Activated naive CD8-positive, alpha-beta T cell treated with anti-CD3 and anti-CD28 coated beads, Interleukin-2, amount 10 ng/mL, durations not matched to agents 7 days and 5 days (primary cell): ENCODE measurements around the gene PAGR1. TPM values are rescaled to one million over a fixed set of nuclear protein-coding genes. Genes with fewer than 3 reads are reported as not detected.
"Not testable (repeated sequence)": the region's sequence is repeated elsewhere in the genome, so short reads cannot be mapped to it uniquely, and the experiment has no call there.

Experiments used
- ATAC-seq: fragments of 150-1000 bp; cut with Tn5 transposase; one replicate; pipeline ENCODE4 v1.10.0; 2021; ENCODE audit warnings: low read depth, moderate library complexity
- POLR2A ChIA-PET: fragments of 350-600 bp; sonication (Branson Sonifier 250); formaldehyde crosslinking; loops from one replicate; lab custom pipeline; 2021; ENCODE audit warnings: antibody characterized with exemption; lab: Charles Lee
- DNase-seq: peaks from one replicate; pipeline ENCODE4 v3.0.0; 2021
- H3K27ac Mint-ChIP-seq: one replicate; pipeline ENCODE4 v1.8.0; 2022; ENCODE audit warnings: mild to moderate bottlenecking, mixed read lengths
- H3K27me3 Mint-ChIP-seq: one replicate; pipeline ENCODE4 v1.8.0; 2022; ENCODE audit warnings: mild to moderate bottlenecking, moderate library complexity, mixed read lengths
- H3K36me3 Mint-ChIP-seq: one replicate; pipeline ENCODE4 v1.8.0; 2021; ENCODE audit warnings: mild to moderate bottlenecking, mixed read lengths
- H3K4me1 Mint-ChIP-seq: one replicate; pipeline ENCODE4 v1.8.0; 2021; ENCODE audit warnings: mixed read lengths
- H3K4me3 Mint-ChIP-seq: one replicate; pipeline ENCODE4 v1.8.0; 2022; ENCODE audit warnings: mild to moderate bottlenecking, moderate library complexity, mixed read lengths
- H3K9me3 Mint-ChIP-seq: one replicate; pipeline ENCODE4 v1.8.0; 2021; ENCODE audit warnings: mixed read lengths
- total RNA-seq, 2 experiments: library from RNA; stranded (reverse); gene quantifications; one replicate each; pipeline ENCODE4 v1.2.3, GENCODE V29; 2021

PAGR1 gene
- 10 to 100 TPM; 29.8 to 34.3 TPM for total RNA-seq

DNA sequence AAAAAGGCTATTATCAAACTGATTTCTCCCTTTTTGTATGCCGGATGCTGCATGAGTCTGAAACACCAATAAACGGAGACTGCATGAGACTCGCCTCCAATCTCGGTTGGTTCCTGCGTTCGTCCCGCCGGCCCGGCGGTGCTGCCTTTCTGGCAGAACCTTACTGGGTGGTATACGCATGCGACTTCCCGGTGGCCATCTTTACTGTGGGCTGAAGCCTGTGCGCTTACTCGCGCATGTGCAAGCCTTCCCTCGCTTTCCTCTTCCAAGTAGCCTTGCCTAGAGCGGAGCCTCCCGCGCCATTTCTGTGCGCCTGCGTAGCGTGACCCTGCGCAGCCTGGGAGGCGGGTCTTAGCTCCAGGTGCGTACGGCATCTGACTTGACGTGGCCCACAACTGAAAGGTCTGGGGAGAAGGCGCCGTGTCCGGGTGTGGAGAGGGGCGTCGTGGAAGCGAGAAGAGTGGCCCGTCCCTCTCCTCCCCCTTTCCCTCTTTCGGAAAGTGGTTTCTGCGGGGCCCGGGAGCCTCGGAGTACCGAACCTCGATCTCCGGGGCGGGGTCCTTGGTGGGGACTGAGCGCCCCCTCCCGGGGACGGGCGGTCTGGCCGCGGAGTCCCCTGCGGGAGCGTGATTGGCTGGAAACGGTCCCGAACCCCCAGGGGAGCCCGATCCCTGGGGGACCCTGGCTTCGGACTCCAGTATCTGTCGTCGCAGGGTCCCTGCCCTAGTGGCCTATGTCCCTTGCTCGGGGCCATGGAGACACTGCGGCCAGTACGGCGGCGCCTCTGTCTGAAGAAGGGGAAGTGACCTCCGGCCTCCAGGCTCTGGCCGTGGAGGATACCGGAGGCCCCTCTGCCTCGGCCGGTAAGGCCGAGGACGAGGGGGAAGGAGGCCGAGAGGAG, at the start of gene PAGR1:
PAGR1 (plus strand) TSS at position 360 of the 901 bp plus-strand sequence; CDS start at position 734, 374 bp downstream.
- DNase-seq = peak; percentile 96
- H3K27me3 Mint-ChIP-seq = peaks cover 12% of the 10 kb centered on the region
- H3K4me1 Mint-ChIP-seq = peaks cover 39% of the 10 kb centered on the region
- H3K4me3 Mint-ChIP-seq = peak within 1 kb of the TSS; percentile 93
- POLR2A ChIA-PET = interaction anchor here (0.5 to 4.3 kb wide), 23 partner anchors 9 to 263 kb away, joined by 3 to 82 read pairs (median 4); partner anchors contain the start of genes KIF22, MAZ and QPRT
- peak within 1 kb of the TSS; percentile 96 for H3K27ac Mint-ChIP-seq
- H3K36me3 Mint-ChIP-seq = peaks cover 28% of the 10 kb centered on the region
- peak; percentile 78 for ATAC-seq
- H3K9me3 Mint-ChIP-seq = no peaks in the 10 kb centered on the region

DNA sequence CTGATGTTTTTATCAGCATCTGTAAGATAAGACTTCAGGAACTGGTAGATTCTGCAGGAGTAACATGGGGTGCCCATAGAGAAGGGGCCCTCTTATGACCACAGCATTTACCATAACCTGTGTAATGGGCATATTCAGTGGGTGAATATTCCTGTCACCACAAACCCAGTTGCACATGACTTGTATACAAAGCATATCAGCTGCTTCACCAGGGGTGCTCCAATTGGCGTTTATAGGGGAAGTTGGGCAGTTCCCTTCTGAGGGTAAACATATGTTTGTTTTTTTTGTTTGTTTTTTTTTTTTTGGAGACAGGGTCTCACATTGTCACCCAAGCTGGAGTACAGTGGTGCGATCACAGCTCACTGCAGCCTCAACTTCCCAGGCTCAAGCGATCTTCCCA, 49.4 kb upstream of the PAGR1 start:
- Mint-ChIP-seq H3K4me3 (no peak overlapping the region), H3K36me3 (no peaks in the 10 kb centered on the region), H3K4me1 (peaks cover 4% of the 10 kb centered on the region), H3K9me3 (no peaks in the 10 kb centered on the region), H3K27me3 (no peaks in the 10 kb centered on the region), H3K27ac (no peak overlapping the region)
- no peak for DNase-seq
- ATAC-seq = no peak
- POLR2A ChIA-PET = interaction anchor here (0.7 kb wide), 1 partner anchor 21 kb away, joined by 4 read pairs; the partner anchor contains the start of gene C16orf54

DNA sequence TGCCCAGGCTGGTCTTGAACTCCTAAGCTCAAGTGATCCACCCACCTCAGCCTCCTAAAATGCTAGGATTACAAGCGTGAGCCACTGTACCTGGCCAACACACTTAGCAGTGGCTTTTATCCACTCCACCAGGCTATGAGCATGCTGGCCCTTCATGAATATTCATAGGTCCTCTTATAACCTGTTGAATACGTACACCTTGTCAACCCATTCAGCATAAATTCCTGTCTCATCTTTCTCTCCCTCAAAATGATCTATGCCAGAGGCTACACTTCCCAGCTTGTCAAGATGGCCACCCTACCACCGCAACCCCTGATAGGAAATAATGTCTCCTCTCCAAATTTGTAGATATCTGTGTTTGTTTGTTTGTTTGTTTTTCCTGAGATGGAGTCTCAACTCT, 48.9 kb upstream of the PAGR1 start:
- Mint-ChIP-seq H3K36me3 (no peaks in the 10 kb centered on the region), H3K27ac (no peak overlapping the region), H3K4me1 (peaks cover 4% of the 10 kb centered on the region), H3K27me3 (no peaks in the 10 kb centered on the region), H3K9me3 (no peaks in the 10 kb centered on the region), H3K4me3 (no peak overlapping the region)
- POLR2A ChIA-PET = interaction anchor here (0.7 kb wide), 1 partner anchor 21 kb away, joined by 4 read pairs; the partner anchor contains the start of gene C16orf54
- ATAC-seq (no peak), DNase-seq (no peak)

DNA sequence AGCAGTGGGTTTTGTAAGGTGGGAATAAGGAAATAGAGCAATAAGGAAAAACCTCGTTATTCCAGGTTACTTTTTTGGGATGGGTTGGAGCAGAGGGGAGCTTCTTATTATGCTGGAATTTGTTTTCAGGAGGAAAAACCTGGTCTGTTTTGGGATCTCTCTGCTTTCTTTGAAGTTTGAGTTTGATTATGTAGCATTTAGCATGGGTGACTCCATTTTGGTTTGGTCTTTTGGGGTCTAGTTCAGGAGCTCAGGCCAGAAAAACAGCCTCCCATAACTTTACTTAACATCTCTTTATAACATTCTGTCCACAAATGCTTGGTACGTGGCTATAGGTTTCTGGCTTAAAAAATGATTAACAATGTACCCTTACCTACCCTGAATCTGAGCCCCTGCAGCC, 46.4 kb upstream of the PAGR1 start:
- no peaks in the 10 kb centered on the region for H3K36me3 Mint-ChIP-seq
- no peaks in the 10 kb centered on the region for H3K27me3 Mint-ChIP-seq
- no peak for DNase-seq
- no peak overlapping the region for H3K4me3 Mint-ChIP-seq
- H3K9me3 Mint-ChIP-seq = no peaks in the 10 kb centered on the region
- no peak for ATAC-seq
- POLR2A ChIA-PET = interaction anchor here (0.6 kb wide), 1 partner anchor 24 kb away, joined by 3 read pairs; the partner anchor contains the start of gene C16orf54
- no peak overlapping the region for H3K27ac Mint-ChIP-seq
- peaks cover 4% of the 10 kb centered on the region for H3K4me1 Mint-ChIP-seq

DNA sequence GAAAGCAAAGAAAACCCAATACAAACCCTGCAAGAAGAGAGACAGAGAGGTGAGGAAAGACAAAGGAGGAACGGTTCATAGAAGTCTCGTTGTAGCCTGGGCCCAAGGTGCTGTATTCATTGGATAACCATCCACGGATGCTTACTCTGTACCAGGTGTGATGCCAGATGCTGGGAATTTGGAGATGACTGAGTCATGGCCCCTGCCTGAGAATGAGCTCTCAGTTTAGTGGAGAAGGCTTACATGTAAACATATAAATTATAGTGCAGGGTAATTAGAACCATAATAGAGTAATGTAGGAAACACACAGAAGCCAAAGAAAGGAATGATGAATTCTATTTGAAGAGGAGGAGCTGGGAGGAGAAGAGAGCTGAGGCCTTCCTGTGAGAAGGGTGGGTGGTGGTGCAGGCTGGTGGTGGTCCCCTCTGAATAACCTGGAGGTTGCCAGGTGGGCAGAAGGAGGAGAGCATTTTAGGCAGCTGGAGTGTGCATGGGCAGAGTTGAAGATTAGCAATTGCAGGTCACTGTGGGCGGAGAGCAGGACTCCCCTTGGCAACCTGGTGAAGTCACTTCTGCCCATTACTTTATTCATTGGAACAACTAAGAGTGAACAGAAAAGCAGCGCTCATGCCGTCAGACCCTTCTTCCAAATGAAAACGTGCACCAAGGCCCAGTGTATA, 45.6 kb upstream of the PAGR1 start:
- Mint-ChIP-seq H3K4me1 (peaks cover 4% of the 10 kb centered on the region), H3K27me3 (no peaks in the 10 kb centered on the region), H3K9me3 (no peaks in the 10 kb centered on the region), H3K27ac (no peak overlapping the region), H3K36me3 (no peaks in the 10 kb centered on the region), H3K4me3 (no peak overlapping the region)
- DNase-seq (no peak), ATAC-seq (no peak)
- POLR2A ChIA-PET = no interaction called here

DNA sequence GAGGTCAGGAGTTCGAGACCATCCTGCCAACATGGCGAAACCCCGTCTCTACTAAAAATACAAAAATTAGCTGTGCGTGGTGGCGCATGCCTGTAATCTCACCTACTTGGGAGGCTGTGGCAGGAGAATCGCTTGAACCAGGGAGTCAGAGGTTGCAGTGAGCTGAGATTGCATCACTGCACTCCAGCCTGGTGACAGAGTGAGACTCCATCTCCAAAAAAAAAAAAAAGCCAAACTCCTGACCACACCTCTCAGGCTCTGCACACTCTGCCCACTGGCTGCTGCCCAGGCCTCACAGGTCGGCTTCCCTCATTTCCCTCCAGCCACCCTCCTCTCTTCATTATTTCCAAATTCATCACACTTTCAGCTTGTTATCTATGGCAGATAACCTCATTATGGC, 43.6 kb upstream of the PAGR1 start:
- H3K4me1 Mint-ChIP-seq, H3K27me3 Mint-ChIP-seq, ATAC-seq, H3K36me3 Mint-ChIP-seq, H3K27ac Mint-ChIP-seq, H3K9me3 Mint-ChIP-seq, H3K4me3 Mint-ChIP-seq, DNase-seq: not testable (repeated sequence)
- POLR2A ChIA-PET = interaction anchor here (0.6 kb wide), 1 partner anchor 55 kb away, joined by 4 read pairs; no protein-coding TSS in a partner anchor

DNA sequence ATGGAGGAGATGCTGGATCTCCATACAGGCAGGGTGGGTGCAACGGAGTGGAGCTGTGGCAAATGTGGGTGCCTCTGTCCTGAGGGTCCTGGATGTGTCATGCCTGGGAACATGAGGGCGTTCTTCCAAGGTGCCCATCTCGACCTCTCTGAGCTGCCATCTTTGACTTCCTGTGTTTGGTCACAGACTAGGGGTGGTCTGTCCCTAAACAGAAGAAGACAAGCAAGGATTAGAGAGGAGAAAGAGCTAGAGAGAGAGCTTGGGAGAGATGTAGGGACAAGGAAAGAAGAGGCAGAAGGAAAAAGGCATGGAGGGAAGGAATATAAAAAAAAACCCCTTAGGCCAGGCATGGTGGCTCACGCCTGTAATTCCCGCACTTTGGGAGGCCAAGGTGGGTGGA, 41.2 kb upstream of the PAGR1 start:
- H3K27ac Mint-ChIP-seq = no peak overlapping the region
- POLR2A ChIA-PET = interaction anchor here (1.0 kb wide), 1 partner anchor 15 kb away, joined by 3 read pairs; the partner anchor contains the start of gene KIF22
- no peak overlapping the region for H3K4me3 Mint-ChIP-seq
- peaks cover 6% of the 10 kb centered on the region for H3K27me3 Mint-ChIP-seq
- no peaks in the 10 kb centered on the region for H3K36me3 Mint-ChIP-seq
- H3K9me3 Mint-ChIP-seq = no peaks in the 10 kb centered on the region
- ATAC-seq = no peak
- no peak for DNase-seq
- H3K4me1 Mint-ChIP-seq = peaks cover 5% of the 10 kb centered on the region

DNA sequence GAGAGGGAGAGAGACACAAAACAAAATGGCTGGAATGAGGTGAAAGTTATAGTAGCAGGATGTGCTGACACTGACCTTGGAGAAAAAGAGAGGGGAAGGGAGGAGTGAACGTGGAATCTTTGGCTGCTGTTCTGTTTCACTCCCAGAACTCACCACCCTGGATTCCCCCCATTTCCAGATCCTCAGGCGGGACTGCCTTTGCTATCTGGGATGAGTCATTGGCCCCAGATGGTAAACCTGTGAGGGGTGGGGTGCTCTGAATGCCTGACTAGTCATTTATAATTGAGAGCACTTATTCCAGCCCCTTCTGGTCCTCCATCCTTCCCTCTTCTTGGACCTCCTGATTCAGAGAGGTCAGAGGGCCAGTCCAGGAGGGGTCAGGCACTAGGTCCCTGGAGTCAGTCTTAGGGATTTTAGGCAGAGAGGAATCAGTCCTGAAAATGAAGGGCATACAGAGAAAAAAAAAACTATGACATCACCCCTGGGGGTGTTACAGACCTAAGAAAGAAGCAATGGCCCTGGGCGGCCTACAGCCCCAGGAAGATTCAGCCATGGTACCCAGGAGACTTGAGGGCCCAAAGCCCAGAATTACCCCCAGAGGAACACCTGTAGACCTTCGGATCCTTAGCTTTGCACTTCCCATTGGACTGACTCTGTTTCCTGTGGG, 40.1 kb upstream of the PAGR1 start:
- Mint-ChIP-seq H3K9me3 (no peaks in the 10 kb centered on the region), H3K27me3 (peaks cover 6% of the 10 kb centered on the region), H3K36me3 (no peaks in the 10 kb centered on the region), H3K27ac (no peak overlapping the region), H3K4me1 (peaks cover 2% of the 10 kb centered on the region), H3K4me3 (no peak overlapping the region)
- no peak for DNase-seq
- ATAC-seq = no peak
- POLR2A ChIA-PET = no interaction called here

DNA sequence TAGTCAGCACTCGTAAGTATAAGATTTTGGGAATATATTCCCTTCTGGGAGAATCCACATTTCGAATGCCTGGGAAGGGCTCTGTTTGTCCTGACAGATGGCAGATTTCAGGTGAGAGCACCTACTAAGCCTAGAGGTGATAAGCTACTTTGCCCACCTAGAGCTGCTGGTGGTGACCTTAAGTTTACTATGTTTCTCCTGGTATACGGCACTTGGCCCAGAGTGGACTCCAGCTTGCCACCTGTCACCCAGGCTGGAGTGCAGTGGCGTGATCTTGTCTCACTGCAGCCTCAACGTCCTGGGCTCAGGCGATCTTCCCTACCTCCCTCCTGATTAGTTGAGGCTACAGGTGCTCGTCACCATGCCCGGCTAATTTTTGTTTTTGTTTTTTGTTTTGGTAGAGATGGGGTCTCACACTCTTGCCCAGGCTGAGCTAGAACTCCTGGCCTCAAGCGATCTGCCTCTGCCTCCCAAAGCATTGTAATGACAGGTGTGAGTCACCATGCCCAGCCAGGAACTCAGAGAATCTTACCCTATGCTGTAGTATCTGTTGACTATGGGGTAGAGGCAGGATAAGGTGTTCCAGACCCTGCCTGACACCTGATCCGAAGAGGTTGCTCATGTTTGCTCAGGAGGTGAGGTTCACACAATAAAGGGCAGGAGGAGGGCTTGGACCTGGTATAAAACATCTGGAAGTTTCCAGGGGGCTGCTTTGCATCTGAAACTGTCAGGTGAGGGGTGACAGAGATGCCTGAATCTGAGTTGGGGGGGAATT, 38.2 kb upstream of the PAGR1 start, which contains the start of gene ZG16:
ZG16 (plus strand) TSS at position 681 of the 775 bp plus-strand sequence. CDS start 1,011 bp downstream, outside the sequence.
- DNase-seq (no peak), ATAC-seq (no peak)
- Mint-ChIP-seq H3K4me1 (peaks cover 5% of the 10 kb centered on the region), H3K36me3 (no peaks in the 10 kb centered on the region), H3K9me3 (no peaks in the 10 kb centered on the region), H3K4me3 (no peak within 1 kb of the TSS), H3K27me3 (peaks cover 6% of the 10 kb centered on the region), H3K27ac (peak within 1 kb of the TSS; percentile 12)
- POLR2A ChIA-PET = no interaction called here

DNA sequence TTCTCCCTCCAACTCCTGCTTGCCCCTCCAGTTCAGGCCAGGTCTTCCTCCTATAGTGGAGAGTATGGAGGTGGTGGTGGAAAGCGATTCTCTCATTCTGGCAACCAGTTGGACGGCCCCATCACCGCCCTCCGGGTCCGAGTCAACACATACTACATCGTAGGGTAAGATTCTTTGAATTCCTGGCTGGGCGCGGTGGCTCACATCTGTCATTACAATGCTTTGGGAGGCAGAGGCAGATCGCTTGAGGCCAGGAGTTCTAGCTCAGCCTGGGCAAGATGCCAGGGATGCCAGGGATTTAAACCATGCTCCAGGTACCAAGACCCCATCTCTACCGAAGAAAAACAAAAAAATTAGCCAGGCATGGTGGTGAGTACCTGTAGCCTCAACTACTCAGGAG, 36.5 kb upstream of the PAGR1 start:
- H3K9me3 Mint-ChIP-seq = no peaks in the 10 kb centered on the region
- DNase-seq = no peak
- POLR2A ChIA-PET = no interaction called here
- H3K27me3 Mint-ChIP-seq = peaks cover 6% of the 10 kb centered on the region
- H3K4me1 Mint-ChIP-seq = peaks cover 11% of the 10 kb centered on the region
- H3K4me3 Mint-ChIP-seq = no peak overlapping the region
- no peak overlapping the region for H3K27ac Mint-ChIP-seq
- H3K36me3 Mint-ChIP-seq = no peaks in the 10 kb centered on the region
- ATAC-seq = no peak

DNA sequence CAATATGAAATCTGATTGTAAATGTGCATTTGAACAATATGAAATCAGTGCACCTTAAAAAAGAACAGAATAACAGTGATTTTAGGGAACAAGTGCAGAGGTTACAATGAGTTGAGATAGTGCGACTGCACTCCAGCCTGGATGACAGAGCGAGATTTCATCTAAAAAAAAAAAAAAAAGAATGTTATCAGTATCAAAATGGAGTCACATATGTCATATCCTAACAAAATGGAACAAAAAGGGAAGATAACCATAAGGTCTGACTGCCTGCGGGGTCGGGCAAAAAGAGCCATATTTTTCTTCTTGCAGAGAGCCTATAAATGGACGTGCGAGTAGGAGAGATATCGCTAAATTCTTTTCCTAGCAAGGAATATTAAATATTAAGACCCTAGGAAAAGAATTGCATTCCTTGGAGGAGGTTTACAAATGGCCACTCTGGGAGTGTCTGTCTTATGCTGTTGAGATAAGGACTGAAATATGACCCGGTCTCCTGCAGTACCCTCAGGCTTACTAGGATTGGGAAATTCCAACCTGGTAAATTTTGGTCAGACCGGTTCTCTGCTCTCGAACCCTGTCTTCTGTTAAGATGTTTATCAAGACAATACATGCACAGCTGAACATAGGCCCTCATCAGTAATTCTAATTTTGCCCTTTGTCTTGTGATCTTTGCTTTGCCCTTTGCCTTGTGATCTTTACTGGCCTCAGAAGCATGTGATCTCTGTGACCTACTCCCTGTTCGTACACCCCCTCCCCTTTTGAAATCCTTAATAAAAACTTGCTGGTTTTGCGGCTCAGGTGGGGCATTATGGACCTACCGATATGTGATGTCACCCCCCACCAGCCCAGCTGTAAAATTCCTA, 32.6 kb upstream of the PAGR1 start:
- ATAC-seq, H3K4me3 Mint-ChIP-seq, H3K27ac Mint-ChIP-seq, H3K9me3 Mint-ChIP-seq, H3K27me3 Mint-ChIP-seq, H3K36me3 Mint-ChIP-seq, POLR2A ChIA-PET, DNase-seq: not testable (repeated sequence)
- peaks cover 17% of the 10 kb centered on the region for H3K4me1 Mint-ChIP-seq
